22Rv1 (cell line): ENCODE results near the gene RFX4.

Experiments used
- CTCF ChIP-seq: fragments of 450-650 bp; IDR thresholded peaks from 2 replicates; pipeline ENCODE4 v1.5.1; 2017; ENCODE audit warnings: mild to moderate bottlenecking
- ZFX ChIP-seq: fragments of 450-650 bp; IDR thresholded peaks from 2 replicates; pipeline ENCODE4 v1.6.1; 2017; ENCODE audit warnings: antibody characterized with exemption, borderline replicate concordance

DNA sequence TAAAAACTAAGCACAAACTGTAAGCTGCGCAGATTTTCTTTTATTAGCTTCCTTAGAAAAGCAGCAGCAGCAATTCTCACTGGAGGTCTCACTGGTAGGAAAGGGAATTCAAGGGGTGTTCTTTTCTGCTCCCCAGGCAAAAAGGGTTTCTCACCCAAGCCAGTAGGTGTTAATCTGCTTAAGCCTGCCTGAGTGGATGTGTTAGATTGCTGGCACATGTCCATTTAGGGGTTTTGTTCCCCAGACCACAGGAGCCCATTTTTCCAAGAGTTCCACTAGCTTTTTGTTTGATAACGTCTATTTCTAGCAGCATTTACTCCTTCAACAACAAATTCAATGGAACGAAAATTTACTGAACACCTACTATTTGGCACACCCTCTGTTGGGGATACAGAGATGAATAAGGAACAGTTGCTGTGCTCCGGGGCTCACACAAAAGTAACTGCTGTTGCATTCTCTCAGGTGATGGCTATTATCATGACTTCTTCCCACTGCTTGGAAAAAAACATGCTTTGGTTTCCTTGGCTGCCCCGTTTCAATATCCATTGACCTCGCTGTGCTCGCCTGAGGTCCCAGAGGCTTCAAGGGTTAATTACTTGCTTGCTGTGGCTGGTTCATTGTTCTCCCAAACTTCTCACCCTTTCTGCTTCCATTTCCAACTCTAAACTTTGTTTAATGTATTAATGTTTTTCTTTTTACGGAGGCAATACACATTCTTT, 160.6 kb downstream of the RFX4 start:
- TF ChIP-seq CTCF = no peak
- TF ChIP-seq ZFX = no peak
